ENCODE measurements around the gene BTBD9.

- TF ChIP-seq CTCF (IDR thresholded peaks at IDR 0.05) (no peak), POLR2A (IDR thresholded peaks at IDR 0.05) (no peak)
These were observed 354.8 kb downstream of the BTBD9 start for GRCh38 chr6:38284802-38285394.
